Activated CD8-positive, alpha-beta T cell treated with anti-CD3 and anti-CD28 coated beads for 36 hours (primary cell): ENCODE results near the gene NXN. TPM values are rescaled to one million over a fixed set of nuclear protein-coding genes. Genes with fewer than 3 reads are reported as not detected.

Experiments
- ATAC-seq: fragments of 200-7000 bp; cut with Tn5 transposase; one replicate; pipeline ENCODE4 v1.10.0; 2021; ENCODE audit warnings: mild to moderate bottlenecking, moderate library complexity
- CTCF ChIA-PET: fragments of 350-600 bp; sonication (Branson Sonifier 250); formaldehyde crosslinking; loops from one replicate; lab custom pipeline; 2021; ENCODE audit warnings: antibody characterized with exemption; lab: Charles Lee
- POLR2A ChIA-PET: fragments of 350-600 bp; sonication (Branson Sonifier 250); formaldehyde crosslinking; loops from one replicate; lab custom pipeline; 2021; ENCODE audit warnings: antibody characterized with exemption; lab: Charles Lee
- DNase-seq: peaks from one replicate; pipeline ENCODE4 v3.0.0-alpha.2; 2020
- H3K27ac Mint-ChIP-seq: one replicate; pipeline ENCODE4 v1.8.0; 2021; ENCODE audit warnings: mild to moderate bottlenecking, mixed read lengths
- H3K27me3 Mint-ChIP-seq: one replicate; pipeline ENCODE4 v1.8.0; 2021; ENCODE audit warnings: mixed read lengths
- H3K36me3 Mint-ChIP-seq: one replicate; pipeline ENCODE4 v1.8.0; 2021; ENCODE audit warnings: low read depth, mixed read lengths
- H3K4me1 Mint-ChIP-seq: one replicate; pipeline ENCODE4 v1.8.0; 2021; ENCODE audit warnings: low read depth, mixed read lengths
- H3K4me3 Mint-ChIP-seq: one replicate; pipeline ENCODE4 v1.8.0; 2021; ENCODE audit warnings: mild to moderate bottlenecking, moderate library complexity, mixed read lengths
- H3K9me3 Mint-ChIP-seq: one replicate; pipeline ENCODE4 v1.8.0; 2021; ENCODE audit warnings: mixed read lengths
- CTCF ChIP-seq: fragments of 200-600 bp; IDR thresholded peaks from one replicate; pipeline ENCODE4 v1.8.0; 2022; ENCODE audit warnings: antibody characterized with exemption, mild to moderate bottlenecking
- intact Hi-C: fragments of 100-400 bp; cut with micrococcal nuclease; formaldehyde crosslinking; loops from one replicate; pipeline ENCODE4 v1.10.0; 2022
- total RNA-seq, 2 experiments: library from RNA; stranded (reverse); gene quantifications; one replicate each; pipeline ENCODE4 v1.2.3, GENCODE V29; 2021

Gene NXN
- total RNA-seq, 2 experiments from 2014 or later = 1.2 to 1.4 TPM

GRCh38 chr17:798246-798645, 181.3 kb downstream of the NXN start:
- no peak overlapping the region for H3K27ac Mint-ChIP-seq
- no peaks in the 10 kb centered on the region for H3K4me1 Mint-ChIP-seq
- no peaks in the 10 kb centered on the region for H3K36me3 Mint-ChIP-seq
- POLR2A ChIA-PET = no interaction called here
- H3K9me3 Mint-ChIP-seq = no peaks in the 10 kb centered on the region
- no peaks in the 10 kb centered on the region for H3K27me3 Mint-ChIP-seq
- no peak for DNase-seq
- no peak overlapping the region for H3K4me3 Mint-ChIP-seq
- ATAC-seq = no peak
- intact Hi-C loops = loop anchor here (5.0 kb wide), 1 partner anchor 179 kb away; the partner anchor contains the start of gene NXN
- no peak for TF ChIP-seq CTCF
- CTCF ChIA-PET = interaction anchor here (6.1 kb wide), 1 partner anchor 182 kb away, joined by 63 read pairs; the partner anchor contains the start of gene NXN

GRCh38 chr17:797236-797840, 182.2 kb downstream of the NXN start:
- POLR2A ChIA-PET = no interaction called here
- Mint-ChIP-seq H3K9me3 (no peaks in the 10 kb centered on the region), H3K4me3 (no peak overlapping the region), H3K36me3 (peaks cover 3% of the 10 kb centered on the region), H3K27ac (no peak overlapping the region), H3K4me1 (no peaks in the 10 kb centered on the region), H3K27me3 (no peaks in the 10 kb centered on the region)
- CTCF ChIA-PET = interaction anchor here (1.0 to 6.1 kb wide), 3 partner anchors 183 to 259 kb away, joined by 3 to 63 read pairs (median 3); partner anchors contain the start of genes NXN and TIMM22
- ATAC-seq (no peak), DNase-seq (no peak)
- no peak for TF ChIP-seq CTCF
- intact Hi-C loops = loop anchor here (5.0 kb wide), 1 partner anchor 180 kb away; the partner anchor contains the start of gene NXN

- TF ChIP-seq CTCF = no peak
- Mint-ChIP-seq H3K4me3 (no peak overlapping the region), H3K4me1 (no peaks in the 10 kb centered on the region), H3K36me3 (peaks cover 6% of the 10 kb centered on the region), H3K27ac (no peak overlapping the region), H3K27me3 (no peaks in the 10 kb centered on the region), H3K9me3 (no peaks in the 10 kb centered on the region)
- DNase-seq = no peak
- POLR2A ChIA-PET = no interaction called here
- CTCF ChIA-PET = interaction anchor here (0.8 to 6.1 kb wide), 9 partner anchors 8 to 260 kb away, joined by 3 to 63 read pairs (median 3); partner anchors contain the start of genes GLOD4, MRM3, NXN and TIMM22
- intact Hi-C loops = loop anchor here (5.0 kb wide), 1 partner anchor 181 kb away; the partner anchor contains the start of gene NXN
- no peak for ATAC-seq
Measured at GRCh38 chr17:796609-797008, 183.0 kb downstream of the NXN start.

GRCh38 chr17:795721-796120, 183.9 kb downstream of the NXN start:
- Mint-ChIP-seq H3K4me1 (no peaks in the 10 kb centered on the region), H3K4me3 (no peak overlapping the region), H3K36me3 (peaks cover 14% of the 10 kb centered on the region), H3K27ac (no peak overlapping the region), H3K9me3 (no peaks in the 10 kb centered on the region), H3K27me3 (no peaks in the 10 kb centered on the region)
- CTCF ChIA-PET = interaction anchor here (0.8 to 6.1 kb wide), 12 partner anchors 9 to 209 kb away, joined by 3 to 63 read pairs (median 3); partner anchors contain the start of genes GLOD4, MRM3, NXN and TIMM22
- no peak for DNase-seq
- no peak for ATAC-seq
- no peak for TF ChIP-seq CTCF
- POLR2A ChIA-PET = interaction anchor here (1.4 kb wide), 1 partner anchor 14 kb away, joined by 3 read pairs; the partner anchor contains the start of genes GLOD4 and MRM3
- intact Hi-C loops = loop anchor here (5.0 kb wide), 1 partner anchor 182 kb away; the partner anchor contains the start of gene NXN

- no peaks in the 10 kb centered on the region for H3K9me3 Mint-ChIP-seq
- H3K36me3 Mint-ChIP-seq = peaks cover 14% of the 10 kb centered on the region
- intact Hi-C loops = loop anchor here (5.0 kb wide), 1 partner anchor 182 kb away; the partner anchor contains the start of gene NXN
- DNase-seq (no peak), ATAC-seq (no peak)
- no peak for TF ChIP-seq CTCF
- ChIA-PET CTCF (interaction anchor here (0.8 to 6.1 kb wide), 16 partner anchors 9 to 261 kb away, joined by 3 to 63 read pairs (median 3); partner anchors contain the start of genes GLOD4, MRM3, NXN and TIMM22), POLR2A (interaction anchor here (1.4 kb wide), 1 partner anchor 13 kb away, joined by 3 read pairs; the partner anchor contains the start of genes GLOD4 and MRM3)
- no peaks in the 10 kb centered on the region for H3K27me3 Mint-ChIP-seq
- H3K4me3 Mint-ChIP-seq = no peak overlapping the region
- H3K4me1 Mint-ChIP-seq = no peaks in the 10 kb centered on the region
- H3K27ac Mint-ChIP-seq = no peak overlapping the region
Measured at GRCh38 chr17:795276-795675, 184.3 kb downstream of the NXN start.
